Measurements from ENCODE around the gene B3GNT7. TPM values are rescaled to one million over a fixed set of nuclear protein-coding genes. Genes with fewer than 3 reads are reported as not detected.

B3GNT7 gene
- total RNA-seq, 2 donors from 2014 or later: 13.0 to 32.3 TPM

- peaks cover 4% of the 10 kb centered on the region for H3K9me3 Mint-ChIP-seq
- H3K4me1 ChIP-seq (ENCODE audit: control insufficient read depth, insufficient read depth, low read length): peaks cover 7% of the 10 kb centered on the region
- no peak for TF ChIP-seq CTCF (conservative IDR thresholded peaks at IDR 0.05)
- H3K9ac ChIP-seq (ENCODE audit: extremely low read depth, low read length, poor library complexity, severe bottlenecking): no peak overlapping the region
- H3K4me1 Mint-ChIP-seq: peaks cover 30% of the 10 kb centered on the region
- H3K4me3 ChIP-seq (ENCODE audit: low read length): no peak overlapping the region
- no peaks in the 10 kb centered on the region for H3K36me3 Mint-ChIP-seq (ENCODE audit: low read depth)
- H3K4me3 Mint-ChIP-seq: no peak overlapping the region
- no peak overlapping the region for H3K27ac ChIP-seq (ENCODE audit: low read depth, low read length)
- peak overlapping the region; percentile 88 for H3K27ac Mint-ChIP-seq
- H3K9me3 ChIP-seq (ENCODE audit: control insufficient read depth, low read length): no peaks in the 10 kb centered on the region
- DNase-seq: no peak
- 87 to 95% methylated on average over 9 to 13 of the region's 13 CpGs for WGBS, 2 experiments (ENCODE audit: insufficient coverage in 1 of 2, insufficient read length in 1 of 2)
- H3K27me3 ChIP-seq (ENCODE audit: control insufficient read depth, insufficient read depth, low read length, poor library complexity, severe bottlenecking): no peaks in the 10 kb centered on the region
- H3K36me3 ChIP-seq (ENCODE audit: control insufficient read depth, insufficient read depth, low read length): no peaks in the 10 kb centered on the region
- no peaks in the 10 kb centered on the region for H3K27me3 Mint-ChIP-seq (ENCODE audit: insufficient read depth)
Measured at GRCh38 chr2:231378026-231378722, 17.3 kb upstream of the B3GNT7 start.

- no peak overlapping the region for H3K4me3 Mint-ChIP-seq
- H3K27me3 Mint-ChIP-seq (ENCODE audit: insufficient read depth): no peaks in the 10 kb centered on the region
- 88 to 89% methylated on average over 12 to 21 of the region's 21 CpGs for WGBS, 2 experiments (ENCODE audit: insufficient coverage in 1 of 2, insufficient read length in 1 of 2)
- H3K4me1 ChIP-seq (ENCODE audit: control insufficient read depth, insufficient read depth, low read length): peaks cover 7% of the 10 kb centered on the region
- H3K9ac ChIP-seq (ENCODE audit: extremely low read depth, low read length, poor library complexity, severe bottlenecking): no peak overlapping the region
- H3K36me3 Mint-ChIP-seq (ENCODE audit: low read depth): no peaks in the 10 kb centered on the region
- DNase-seq: no peak
- no peak overlapping the region for H3K27ac ChIP-seq (ENCODE audit: low read depth, low read length)
- peaks cover under 1% of the 10 kb centered on the region for H3K9me3 ChIP-seq (ENCODE audit: control insufficient read depth, low read length)
- peak overlapping the region; percentile 64 for H3K27ac Mint-ChIP-seq
- TF ChIP-seq CTCF (conservative IDR thresholded peaks at IDR 0.05): no peak
- H3K36me3 ChIP-seq (ENCODE audit: control insufficient read depth, insufficient read depth, low read length): no peaks in the 10 kb centered on the region
- H3K4me3 ChIP-seq (ENCODE audit: low read length): no peak overlapping the region
- H3K9me3 Mint-ChIP-seq: peaks cover 7% of the 10 kb centered on the region
- peaks cover 30% of the 10 kb centered on the region for H3K4me1 Mint-ChIP-seq
- H3K27me3 ChIP-seq (ENCODE audit: control insufficient read depth, insufficient read depth, low read length, poor library complexity, severe bottlenecking): no peaks in the 10 kb centered on the region
Measured at GRCh38 chr2:231379266-231380215, 16.0 kb upstream of the B3GNT7 start.

- H3K9me3 ChIP-seq (ENCODE audit: control insufficient read depth, low read length): peaks cover 9% of the 10 kb centered on the region
- H3K4me3 Mint-ChIP-seq: no peak overlapping the region
- H3K36me3 Mint-ChIP-seq (ENCODE audit: low read depth): no peaks in the 10 kb centered on the region
- 92 to 96% methylated on average over 5 to 10 of the region's 10 CpGs for WGBS, 2 experiments (ENCODE audit: insufficient coverage in 1 of 2, insufficient read length in 1 of 2)
- no peaks in the 10 kb centered on the region for H3K27me3 ChIP-seq (ENCODE audit: control insufficient read depth, insufficient read depth, low read length, poor library complexity, severe bottlenecking)
- H3K27me3 Mint-ChIP-seq (ENCODE audit: insufficient read depth): no peaks in the 10 kb centered on the region
- H3K4me1 ChIP-seq (ENCODE audit: control insufficient read depth, insufficient read depth, low read length): peaks cover 7% of the 10 kb centered on the region
- H3K27ac Mint-ChIP-seq: no peak overlapping the region
- no peaks in the 10 kb centered on the region for H3K36me3 ChIP-seq (ENCODE audit: control insufficient read depth, insufficient read depth, low read length)
- no peak overlapping the region for H3K27ac ChIP-seq (ENCODE audit: low read depth, low read length)
- H3K4me1 Mint-ChIP-seq: peaks cover 25% of the 10 kb centered on the region
- H3K9ac ChIP-seq (ENCODE audit: extremely low read depth, low read length, poor library complexity, severe bottlenecking): no peak overlapping the region
- no peak for TF ChIP-seq CTCF (conservative IDR thresholded peaks at IDR 0.05)
- H3K4me3 ChIP-seq (ENCODE audit: low read length): no peak overlapping the region
- peaks cover 14% of the 10 kb centered on the region for H3K9me3 Mint-ChIP-seq
- no peak for DNase-seq
Measured at GRCh38 chr2:231380307-231380706, 15.2 kb upstream of the B3GNT7 start.
